Measurements from ENCODE around the gene SCTR.

SCTR gene

DNA sequence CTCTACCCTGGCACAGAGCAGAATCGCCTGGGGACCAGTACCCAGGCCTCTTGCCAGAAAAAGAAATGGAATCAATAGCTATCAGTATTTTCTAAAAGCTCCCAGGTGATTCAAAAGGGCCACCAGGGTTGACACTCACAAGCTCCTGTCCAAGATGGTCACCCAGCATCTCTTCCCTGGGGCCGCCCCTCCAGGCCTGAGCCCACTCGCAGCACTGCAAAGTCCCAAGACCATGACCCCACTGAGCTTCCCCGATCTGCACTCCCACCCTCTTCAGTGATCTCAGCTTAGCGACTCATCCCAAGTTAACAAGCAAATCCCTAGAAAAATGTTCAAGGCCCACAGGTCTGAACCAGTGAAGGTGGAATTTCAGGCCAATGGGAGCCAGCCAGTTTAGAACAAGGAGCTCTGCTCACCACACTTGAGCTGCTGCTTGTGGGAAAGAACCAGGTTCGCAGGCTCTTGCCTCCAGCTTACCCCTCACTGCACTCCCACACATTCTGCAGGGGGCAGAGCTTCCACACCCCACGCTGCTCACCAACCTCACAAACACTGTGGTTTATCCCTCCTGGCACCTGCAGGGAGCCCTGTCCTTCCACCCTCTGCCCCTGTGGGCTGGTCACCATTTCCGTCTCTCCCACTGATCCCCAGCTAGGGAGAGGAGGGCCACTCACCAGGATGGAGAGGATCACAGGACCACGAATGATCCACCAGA, 72.8 kb downstream of the SCTR start:
- Histone ChIP-seq H3K27me3 (replicated peaks) (peaks cover 5% of the 10 kb centered on the region), H3K4me3 (ENCODE audit: low read depth, low read length) (no peak overlapping the region), H3K27ac (no peak overlapping the region), H3K36me3 (replicated peaks) (no peaks in the 10 kb centered on the region)
- in situ Hi-C loops (cut with HindIII; ENCODE audit: low pct_ligation_motif_present, low sequenced_read_pairs), result no loop called here
- no peak for DNase-seq
- TF ChIP-seq, protein P1, sequence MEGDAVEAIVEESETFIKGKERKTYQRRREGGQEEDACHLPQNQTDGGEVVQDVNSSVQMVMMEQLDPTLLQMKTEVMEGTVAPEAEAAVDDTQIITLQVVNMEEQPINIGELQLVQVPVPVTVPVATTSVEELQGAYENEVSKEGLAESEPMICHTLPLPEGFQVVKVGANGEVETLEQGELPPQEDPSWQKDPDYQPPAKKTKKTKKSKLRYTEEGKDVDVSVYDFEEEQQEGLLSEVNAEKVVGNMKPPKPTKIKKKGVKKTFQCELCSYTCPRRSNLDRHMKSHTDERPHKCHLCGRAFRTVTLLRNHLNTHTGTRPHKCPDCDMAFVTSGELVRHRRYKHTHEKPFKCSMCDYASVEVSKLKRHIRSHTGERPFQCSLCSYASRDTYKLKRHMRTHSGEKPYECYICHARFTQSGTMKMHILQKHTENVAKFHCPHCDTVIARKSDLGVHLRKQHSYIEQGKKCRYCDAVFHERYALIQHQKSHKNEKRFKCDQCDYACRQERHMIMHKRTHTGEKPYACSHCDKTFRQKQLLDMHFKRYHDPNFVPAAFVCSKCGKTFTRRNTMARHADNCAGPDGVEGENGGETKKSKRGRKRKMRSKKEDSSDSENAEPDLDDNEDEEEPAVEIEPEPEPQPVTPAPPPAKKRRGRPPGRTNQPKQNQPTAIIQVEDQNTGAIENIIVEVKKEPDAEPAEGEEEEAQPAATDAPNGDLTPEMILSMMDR (IDR thresholded peaks at IDR 0.05; ENCODE audit: low read depth, low read length, missing control alignments), result no peak

DNA sequence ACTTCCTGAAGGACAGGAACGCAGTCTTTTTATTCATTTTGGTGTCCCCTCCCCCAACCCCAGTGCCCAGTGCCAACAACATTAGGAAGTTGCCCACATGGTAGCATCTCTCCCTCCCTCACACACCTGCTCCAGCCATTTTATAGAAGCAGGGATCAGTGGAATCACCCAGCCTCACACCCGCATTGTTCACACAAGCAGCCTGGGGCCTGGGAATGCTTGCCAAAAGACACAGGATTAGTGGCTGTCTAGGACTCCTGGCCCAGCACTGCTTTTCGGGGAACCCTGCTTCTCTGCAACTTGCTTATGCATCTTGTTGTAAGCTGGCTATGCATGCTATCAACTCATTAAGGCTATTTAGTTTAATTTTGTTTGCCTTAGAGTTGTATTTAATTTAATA, 74.8 kb downstream of the SCTR start:
- in situ Hi-C loops (cut with HindIII; ENCODE audit: low pct_ligation_motif_present, low sequenced_read_pairs), result no loop called here
- Histone ChIP-seq H3K36me3 (replicated peaks) (no peaks in the 10 kb centered on the region), H3K27me3 (replicated peaks) (peaks cover 6% of the 10 kb centered on the region), H3K27ac (no peak overlapping the region), H3K4me3 (ENCODE audit: low read depth, low read length) (no peak overlapping the region)
- DNase-seq, result no peak
- TF ChIP-seq, protein P1 (IDR thresholded peaks at IDR 0.05; ENCODE audit: low read depth, low read length, missing control alignments), result no peak

DNA sequence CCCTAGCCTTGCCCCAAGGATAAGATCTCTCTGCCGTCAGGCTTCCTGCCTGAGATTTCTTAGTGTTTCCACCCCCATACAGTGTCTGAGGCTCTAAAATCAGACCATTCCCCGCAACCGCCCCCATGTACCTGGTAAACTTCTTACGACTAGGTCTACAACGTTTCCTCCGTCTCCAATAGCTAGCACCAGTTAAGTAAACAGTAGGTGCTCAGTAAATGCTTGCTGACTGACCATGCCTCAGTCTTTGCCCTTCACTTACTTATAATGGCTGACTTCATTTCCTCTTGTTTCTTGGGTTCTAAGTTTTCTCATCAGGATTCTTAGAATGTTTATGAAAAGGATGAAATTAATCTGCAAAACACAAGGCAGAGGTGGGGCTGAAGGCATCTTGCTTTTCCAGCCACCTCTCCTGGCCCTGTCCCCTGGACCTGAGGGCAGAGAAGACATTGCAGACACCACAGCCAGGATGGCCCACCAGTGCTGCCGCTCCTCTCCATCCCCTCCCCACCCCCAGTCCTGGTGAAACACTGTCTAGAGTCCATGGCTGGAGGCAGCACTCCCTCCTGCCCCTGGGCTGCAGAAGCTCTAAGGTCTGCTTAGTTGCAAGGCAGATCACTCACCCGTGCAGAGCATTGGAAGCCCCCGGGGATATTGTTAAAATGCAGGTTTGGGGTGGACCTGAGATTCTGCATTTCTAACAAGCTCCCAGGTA, 75.7 kb downstream of the SCTR start:
- no peak for DNase-seq
- H3K36me3 ChIP-seq (replicated peaks), result no peaks in the 10 kb centered on the region
- in situ Hi-C loops (cut with HindIII; ENCODE audit: low pct_ligation_motif_present, low sequenced_read_pairs), result no loop called here
- TF ChIP-seq, protein P1 (IDR thresholded peaks at IDR 0.05; ENCODE audit: low read depth, low read length, missing control alignments), result no peak
- H3K4me3 ChIP-seq (ENCODE audit: low read depth, low read length), result no peak overlapping the region
- peaks cover 6% of the 10 kb centered on the region for H3K27me3 ChIP-seq (replicated peaks)
- H3K27ac ChIP-seq, result no peak overlapping the region

DNA sequence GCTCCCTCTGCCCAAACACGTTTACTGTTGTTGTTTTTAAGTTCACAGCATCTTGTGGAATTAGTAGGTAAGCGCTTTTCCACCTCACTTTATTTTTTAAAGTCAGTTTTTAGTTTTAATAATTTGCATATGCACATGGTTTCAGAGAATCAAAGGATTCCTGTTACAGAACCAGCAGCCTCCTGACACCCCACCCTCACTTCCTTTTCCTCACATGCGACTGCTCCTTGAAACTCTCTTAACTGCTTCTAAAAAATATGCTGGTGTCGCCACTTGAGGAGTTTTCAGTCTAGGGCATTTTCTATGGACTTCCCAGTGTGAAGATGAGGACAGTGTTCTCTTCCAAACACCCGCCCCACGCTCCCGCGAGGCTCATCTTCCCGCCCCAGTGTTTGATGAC, 78.2 kb downstream of the SCTR start:
- Histone ChIP-seq H3K27ac (no peak overlapping the region), H3K27me3 (replicated peaks) (peaks cover 6% of the 10 kb centered on the region), H3K4me3 (ENCODE audit: low read depth, low read length) (no peak overlapping the region), H3K36me3 (replicated peaks) (no peaks in the 10 kb centered on the region)
- no peak for DNase-seq
- TF ChIP-seq, protein P1 (IDR thresholded peaks at IDR 0.05; ENCODE audit: low read depth, low read length, missing control alignments), result no peak
- in situ Hi-C loops (cut with HindIII; ENCODE audit: low pct_ligation_motif_present, low sequenced_read_pairs), result no loop called here

DNA sequence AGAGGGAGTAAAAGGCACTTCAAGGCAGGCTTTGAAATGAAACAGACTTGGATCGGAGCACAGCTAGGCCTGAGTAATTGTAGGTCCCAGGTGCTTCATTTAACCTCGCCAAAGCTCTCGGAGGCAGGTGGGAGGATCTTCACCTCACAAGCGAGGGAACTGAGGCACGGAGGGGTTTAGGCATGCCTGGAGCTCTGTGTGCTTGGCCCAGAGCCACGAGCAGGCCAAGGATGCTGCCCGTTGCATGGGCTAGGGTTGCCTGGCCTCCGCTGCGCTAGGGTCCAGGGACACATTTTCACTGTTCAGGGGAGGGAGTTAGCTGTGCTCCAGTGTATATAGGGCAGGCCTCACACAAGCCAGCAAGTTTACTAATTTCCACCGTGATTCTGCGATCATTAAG, 81.4 kb downstream of the SCTR start:
- no peak for DNase-seq
- in situ Hi-C loops (cut with HindIII; ENCODE audit: low pct_ligation_motif_present, low sequenced_read_pairs), result no loop called here
- Histone ChIP-seq H3K27ac (no peak overlapping the region), H3K4me3 (ENCODE audit: low read depth, low read length) (no peak overlapping the region), H3K36me3 (replicated peaks) (no peaks in the 10 kb centered on the region), H3K27me3 (replicated peaks) (peaks cover 6% of the 10 kb centered on the region)
- TF ChIP-seq, protein P1 (IDR thresholded peaks at IDR 0.05; ENCODE audit: low read depth, low read length, missing control alignments), result no peak
